Left renal pelvis (tissue), 4 donors: ENCODE measurements around the gene XIRP1. TPM values are rescaled to one million over a fixed set of nuclear protein-coding genes. Genes with fewer than 3 reads are reported as not detected.

Experiments used
- DNase-seq, 4 donors: peaks; one replicate each; pipeline ENCODE4 v3.0.0-alpha.2; 2013; ENCODE audit warnings: low read depth in 4 of 4, low spot score in 3 of 4
- polyA plus RNA-seq, 4 donors: library from polyadenylated mRNA; unstranded; fragments of 120-200 nt; gene quantifications; one replicate each; pipeline ENCODE4 v1.2.1, GENCODE V29; 2013; ENCODE audit not compliant: insufficient read length in 4 of 4

The XIRP1 gene
- polyA plus RNA-seq, 4 donors: 0.07 to 0.20 (median 0.08) TPM

DNA sequence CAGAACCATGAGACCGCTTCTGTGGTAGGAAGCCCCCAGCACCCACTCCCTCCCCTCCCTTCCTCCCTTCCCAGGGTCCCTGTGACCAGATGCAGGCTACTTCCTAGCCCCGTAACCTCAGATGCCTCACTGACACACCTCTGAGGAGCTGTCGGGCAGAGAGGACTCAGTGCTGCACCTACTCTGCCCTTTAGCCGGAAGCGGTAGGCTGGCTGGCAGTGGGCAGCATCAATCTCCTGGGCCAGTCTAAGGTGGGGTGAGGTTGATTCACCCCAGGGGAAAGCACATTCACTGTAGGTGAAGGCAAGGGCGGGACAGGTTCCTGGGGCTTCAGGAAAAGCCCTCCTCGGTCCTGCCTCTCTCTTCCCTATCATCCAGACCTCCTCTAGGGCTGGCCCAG is 58.1 kb downstream of the XIRP1 start:
- DNase-seq: no peak

GRCh38 chr3:39133822-39134221 is 58.6 kb downstream of the XIRP1 start:
- no peak for DNase-seq

Other genes starting within 250 kb of the XIRP1 start
- gene SCN11A, start 140.7 kb downstream of the XIRP1 start, polyA plus RNA-seq: 1 to 10 TPM in 3 of 4 donors, under 1 TPM in 1; 0.93 to 1.4 (median 1.4) TPM
- 100 to 1,000 TPM in 1 of 4 donors, 10 to 100 TPM in 3; 70.3 to 112 (median 93.5) TPM for gene WDR48, start 140.6 kb downstream of the XIRP1 start, polyA plus RNA-seq
- gene GORASP1, start 85.0 kb downstream of the XIRP1 start, polyA plus RNA-seq: 10 to 100 TPM; 53.4 to 75.8 (median 58.7) TPM
- 10 to 100 TPM in 2 of 4 donors, 1 to 10 TPM in 2; 6.2 to 15.9 (median 9.2) TPM for gene TTC21A, start 84.9 kb downstream of the XIRP1 start, polyA plus RNA-seq
- gene CSRNP1, start 39.0 kb downstream of the XIRP1 start, polyA plus RNA-seq: 10 to 100 TPM in 2 of 4 donors, 1 to 10 TPM in 2; 8.0 to 58.5 (median 10.3) TPM
- gene CX3CR1, start 87.4 kb upstream of the XIRP1 start, polyA plus RNA-seq: 1 to 10 TPM; 1.7 to 6.1 (median 4.5) TPM
- not detected for gene CCR8, start 137.1 kb upstream of the XIRP1 start, polyA plus RNA-seq
- 10 to 100 TPM; 24.5 to 37.3 (median 35.4) TPM for gene SLC25A38, start 190.8 kb upstream of the XIRP1 start, polyA plus RNA-seq
- gene RPSA, start 214.1 kb upstream of the XIRP1 start, polyA plus RNA-seq: 1,000 to 10,000 TPM; 1,307 to 1,530 (median 1,521) TPM